ENCODE measurements around the gene AP1S1.
"Not testable (repeated sequence)": the region's sequence is repeated elsewhere in the genome, so short reads cannot be mapped to it uniquely, and the experiment has no call there.

Gene AP1S1

GRCh38 chr7:101109368-101109767 lies 44.9 kb upstream of the AP1S1 start:
- H3K4me3 ChIP-seq (ENCODE audit: low read depth, low read length) = no peak overlapping the region
- no peak for DNase-seq (ENCODE audit: low read depth)
- no peak for TF ChIP-seq MAX (IDR thresholded peaks at IDR 0.05; ENCODE audit: low read depth, low read length)
- no peak for TF ChIP-seq CTCF (IDR thresholded peaks at IDR 0.05; ENCODE audit: low read depth, low read length)
- TF ChIP-seq MYC (IDR thresholded peaks at IDR 0.05; ENCODE audit: low read depth, low read length) = no peak
- no peak for TF ChIP-seq POLR2A (IDR thresholded peaks at IDR 0.05; ENCODE audit: extremely low read depth, insufficient read length)

- TF ChIP-seq POLR2A (IDR thresholded peaks at IDR 0.05; ENCODE audit: extremely low read depth, insufficient read length) = no peak
- no peak for TF ChIP-seq CTCF (IDR thresholded peaks at IDR 0.05; ENCODE audit: low read depth, low read length)
- no peak for TF ChIP-seq MYC (IDR thresholded peaks at IDR 0.05; ENCODE audit: low read depth, low read length)
- no peak for TF ChIP-seq MAX (IDR thresholded peaks at IDR 0.05; ENCODE audit: low read depth, low read length)
- DNase-seq (ENCODE audit: low read depth) = no peak
- no peak overlapping the region for H3K4me3 ChIP-seq (ENCODE audit: low read depth, low read length)
These were observed 43.0 kb upstream of the AP1S1 start for GRCh38 chr7:101111261-101111660.

- DNase-seq (ENCODE audit: low read depth) = no peak
- no peak overlapping the region for H3K4me3 ChIP-seq (ENCODE audit: low read depth, low read length)
- no peak for TF ChIP-seq MAX (IDR thresholded peaks at IDR 0.05; ENCODE audit: low read depth, low read length)
- TF ChIP-seq CTCF (IDR thresholded peaks at IDR 0.05; ENCODE audit: low read depth, low read length) = no peak
- no peak for TF ChIP-seq POLR2A (IDR thresholded peaks at IDR 0.05; ENCODE audit: extremely low read depth, insufficient read length)
- no peak for TF ChIP-seq MYC (IDR thresholded peaks at IDR 0.05; ENCODE audit: low read depth, low read length)
These were observed 42.0 kb upstream of the AP1S1 start for GRCh38 chr7:101112233-101112632.

- not testable (repeated sequence) for DNase-seq (ENCODE audit: low read depth)
These were observed 41.1 kb upstream of the AP1S1 start for GRCh38 chr7:101113140-101113539.

GRCh38 chr7:101113836-101114235 lies 40.4 kb upstream of the AP1S1 start:
- no peak overlapping the region for H3K4me3 ChIP-seq (ENCODE audit: low read depth, low read length)
- no peak for DNase-seq (ENCODE audit: low read depth)
- TF ChIP-seq CTCF (IDR thresholded peaks at IDR 0.05; ENCODE audit: low read depth, low read length) (no peak), POLR2A (IDR thresholded peaks at IDR 0.05; ENCODE audit: extremely low read depth, insufficient read length) (no peak), MYC (IDR thresholded peaks at IDR 0.05; ENCODE audit: low read depth, low read length) (no peak), MAX (IDR thresholded peaks at IDR 0.05; ENCODE audit: low read depth, low read length) (no peak)

More at GRCh38 chr7:101113140-101113539, 41.1 kb upstream of the AP1S1 start:
- H3K4me3 ChIP-seq (ENCODE audit: low read depth, low read length) = not testable (repeated sequence)

GRCh38 chr7:101114492-101114891 lies 39.8 kb upstream of the AP1S1 start:
- TF ChIP-seq POLR2A (IDR thresholded peaks at IDR 0.05; ENCODE audit: extremely low read depth, insufficient read length) (no peak), MAX (IDR thresholded peaks at IDR 0.05; ENCODE audit: low read depth, low read length) (no peak), CTCF (IDR thresholded peaks at IDR 0.05; ENCODE audit: low read depth, low read length) (no peak), MYC (IDR thresholded peaks at IDR 0.05; ENCODE audit: low read depth, low read length) (no peak)
- no peak overlapping the region for H3K4me3 ChIP-seq (ENCODE audit: low read depth, low read length)
- DNase-seq (ENCODE audit: low read depth) = no peak

Measured in NB4 (cell line).